HepG2 (cell line): ENCODE measurements around the gene TTYH1. TPM values are rescaled to one million over a fixed set of nuclear protein-coding genes. Genes with fewer than 3 reads are reported as not detected.
A peak's percentile ranks its signal among the peaks of the same experiment; 100 is the strongest.

Experiments used
- AGO1 ChIP-seq: fragments of 200-400 bp; formaldehyde crosslinking; IDR thresholded peaks from 2 replicates; pipeline ENCODE4 v1.6.1; 2017; ENCODE audit warnings: mild to moderate bottlenecking, low read depth, low read length, moderate library complexity; ENCODE audit not compliant: poor library complexity, severe bottlenecking
- AGO2 ChIP-seq: fragments of 200-400 bp; formaldehyde crosslinking; optimal IDR thresholded peaks from 2 replicates; pipeline ENCODE3; 2017; ENCODE audit warnings: mild to moderate bottlenecking, low read depth, low read length, moderate library complexity
- ARNTL ChIP-seq: sonication (generic); formaldehyde crosslinking; IDR thresholded peaks from 2 replicates; pipeline ENCODE4 v1.4.0; 2020; ENCODE audit warnings: mild to moderate bottlenecking, missing genetic modification reagents
- BRCA1 ChIP-seq: sonication (generic); formaldehyde crosslinking; IDR thresholded peaks from 2 replicates; pipeline ENCODE4 v1.4.0; 2020; ENCODE audit warnings: missing genetic modification reagents
- IKZF1 ChIP-seq: fragments of 450-650 bp; IDR thresholded peaks from 2 replicates; pipeline ENCODE4 v1.7.1; 2016
- IRX3 ChIP-seq: sonication (generic); formaldehyde crosslinking; IDR thresholded peaks from 2 replicates; pipeline ENCODE4 v1.8.1; 2023; ENCODE audit warnings: mild to moderate bottlenecking, low read depth, missing genetic modification reagents, borderline replicate concordance
- KDM2A ChIP-seq: sonication (generic); formaldehyde crosslinking; IDR thresholded peaks from 2 replicates; pipeline ENCODE4 v1.4.0; 2020; ENCODE audit warnings: low read depth, missing genetic modification reagents, borderline replicate concordance
- KDM3A ChIP-seq: IDR thresholded peaks from 2 replicates; pipeline ENCODE4 v1.6.1; 2018; ENCODE audit warnings: low read depth, missing compliant biosample characterization
- PITX1 ChIP-seq: sonication (generic); formaldehyde crosslinking; IDR thresholded peaks from 2 replicates; pipeline ENCODE4 v1.5.1; 2020; ENCODE audit warnings: mild to moderate bottlenecking, missing genetic modification reagents
- POLR2A ChIP-seq, 2 experiments: IDR thresholded peaks; 2 replicates each; pipeline ENCODE4 v1.6.1; 2011; ENCODE audit warnings: low read depth in 2 of 2, low read length in 2 of 2, mild to moderate bottlenecking in 1 of 2, moderate library complexity in 1 of 2; ENCODE audit not compliant: insufficient read depth in 1 of 2
- POLR2G ChIP-seq: fragments of 200-400 bp; formaldehyde crosslinking; IDR thresholded peaks from 2 replicates; pipeline ENCODE4 v1.6.1; 2018; ENCODE audit warnings: mild to moderate bottlenecking, low read depth, low read length, moderate library complexity
- RBAK ChIP-seq: sonication (generic); formaldehyde crosslinking; IDR thresholded peaks from 2 replicates; pipeline ENCODE4 v1.5.1; 2020; ENCODE audit warnings: mild to moderate bottlenecking, missing genetic modification reagents
- TEF ChIP-seq: sonication (generic); formaldehyde crosslinking; IDR thresholded peaks from 2 replicates; pipeline ENCODE4 v1.5.0; 2020; ENCODE audit warnings: missing genetic modification reagents
- YEATS4 ChIP-seq: sonication (generic); formaldehyde crosslinking; IDR thresholded peaks from 2 replicates; pipeline ENCODE4 v1.4.0; 2020; ENCODE audit warnings: missing genetic modification reagents, borderline replicate concordance
- ZBED4 ChIP-seq: sonication (generic); formaldehyde crosslinking; IDR thresholded peaks from 2 replicates; pipeline ENCODE4 v1.4.0; 2020; ENCODE audit warnings: missing genetic modification reagents, borderline replicate concordance
- ZFP1 ChIP-seq: IDR thresholded peaks from 2 replicates; pipeline ENCODE4 v1.6.1; 2016
- ZMYM3 ChIP-seq: sonication (generic); formaldehyde crosslinking; IDR thresholded peaks from 2 replicates; pipeline ENCODE4 v1.5.1; 2020; ENCODE audit warnings: mild to moderate bottlenecking, missing genetic modification reagents
- ZNF10 ChIP-seq: sonication (generic); formaldehyde crosslinking; IDR thresholded peaks from 2 replicates; pipeline ENCODE4 v1.4.0; 2020; ENCODE audit warnings: mild to moderate bottlenecking, low read depth, missing genetic modification reagents, borderline replicate concordance
- ZNF121 ChIP-seq: sonication (generic); formaldehyde crosslinking; IDR thresholded peaks from 2 replicates; pipeline ENCODE4 v1.5.0; 2020; ENCODE audit warnings: mild to moderate bottlenecking, missing genetic modification reagents
- ZNF138 ChIP-seq: sonication (generic); formaldehyde crosslinking; IDR thresholded peaks from 2 replicates; pipeline ENCODE4 v1.5.0; 2020; ENCODE audit warnings: mild to moderate bottlenecking, low read depth, missing genetic modification reagents
- ZNF33B ChIP-seq: sonication (generic); formaldehyde crosslinking; IDR thresholded peaks from 2 replicates; pipeline ENCODE4 v1.5.1; 2020; ENCODE audit warnings: mild to moderate bottlenecking, missing genetic modification reagents
- ZNF644 ChIP-seq: IDR thresholded peaks from 2 replicates; pipeline ENCODE4 v1.6.1; 2016; ENCODE audit warnings: low read depth
- ZNF800 ChIP-seq: sonication (generic); formaldehyde crosslinking; IDR thresholded peaks from 2 replicates; pipeline ENCODE4 v1.4.0; 2020; ENCODE audit warnings: missing genetic modification reagents
- polyA plus RNA-seq, 8 experiments: library from polyadenylated mRNA; depleted of rRNA in 3 of 8; stranded (reverse) in 7 of 8; unstranded in 1 of 8; fragments of >200 nt; fragmentation: Illumina TruSeq in 4 of 8; extraction: Trizol in 4 of 8; gene quantifications; 2 replicates each; pipeline versions ENCODE4 v1.2.1 to v1.2.3, GENCODE V29; 2011 to 2016; ENCODE audit warnings: low read depth in 4 of 8, missing spikeins in 1 of 8, mixed read lengths in 1 of 8; ENCODE audit not compliant: insufficient read depth in 1 of 8
- total RNA-seq, 5 experiments: library from RNA; depleted of rRNA; stranded (reverse); fragments of >200 nt; fragmentation: Illumina TruSeq; extraction: Trizol; gene quantifications; 2 replicates each; pipeline ENCODE4 v1.2.3, GENCODE V29; 2016; ENCODE audit warnings: low read depth in 1 of 5

The TTYH1 gene
- total and polyA plus RNA-seq, 2 of the 13 experiments (the other 11 are each of a cell fraction or from before 2014, with no cell fraction given), result 6.9 to 19.9 TPM

- peak; percentile 10; the same call in 1 of the 2 replicates for TF ChIP-seq KDM2A
- no peak for TF ChIP-seq ZBED4 (CRISPR knock-in tag)
- TF ChIP-seq ZNF33B (CRISPR knock-in tag), result no peak
- no peak for TF ChIP-seq YEATS4 (CRISPR knock-in tag)
- peak; percentile 3; the same call in 1 of the 2 replicates for TF ChIP-seq POLR2G
- TF ChIP-seq IKZF1, result no peak
- no peak for TF ChIP-seq RBAK (CRISPR knock-in tag)
- no peak for TF ChIP-seq ARNTL (CRISPR knock-in tag)
- TF ChIP-seq ZMYM3, result peak; percentile 69
- no peak for TF ChIP-seq ZNF10 (CRISPR knock-in tag)
- TF ChIP-seq ZNF121, result 0 out of 2 replicates have a peak, but pooled peaks have one; percentile 62
- TF ChIP-seq AGO1, result peak; percentile 93
- TF ChIP-seq POLR2A (IDR thresholded peaks at IDR 0.05; ENCODE audit: insufficient read depth in 1 of 2, low read depth in 2 of 2, low read length in 2 of 2), result 0 out of 4 replicates have a peak, but pooled peaks of 1 of the 2 experiments have one; percentile 7
- no peak for TF ChIP-seq ZFP1 (CRISPR knock-in tag)
- no peak for TF ChIP-seq ZNF644 (CRISPR knock-in tag)
- TF ChIP-seq KDM3A, result no peak
- TF ChIP-seq PITX1 (CRISPR knock-in tag), result no peak
- TF ChIP-seq BRCA1 (CRISPR knock-in tag), result no peak
- TF ChIP-seq ZNF138 (CRISPR knock-in tag), result no peak
- peak; percentile 60 for TF ChIP-seq AGO2
- TF ChIP-seq ZNF800 (CRISPR knock-in tag), result no peak
- no peak for TF ChIP-seq IRX3 (CRISPR knock-in tag)
- TF ChIP-seq TEF (CRISPR knock-in tag), result no peak
These were observed 13.3 kb downstream of the TTYH1 start (continued) for GRCh38 chr19:54428323-54429175.
